NT2/D1 (cell line): ENCODE data around the gene KRTAP10-2.

ENCODE experiments used
- DNase-seq: peaks from one replicate; pipeline ENCODE4 v3.0.0-alpha.2; 2011; ENCODE audit warnings: low read depth, low spot score
- H3K27me3 ChIP-seq: 2 replicates; pipeline ENCODE4 v1.6.0; 2011; ENCODE audit warnings: mild to moderate bottlenecking; ENCODE audit not compliant: insufficient read length, insufficient read depth
- H3K36me3 ChIP-seq: 2 replicates; pipeline ENCODE4 v1.6.1; 2011; ENCODE audit warnings: mild to moderate bottlenecking, low read length, mixed read lengths; ENCODE audit not compliant: insufficient read depth, insufficient read length
- H3K4me1 ChIP-seq: 2 replicates; pipeline ENCODE4 v1.5.1; 2011; ENCODE audit not compliant: insufficient read depth, insufficient read length
- H3K4me3 ChIP-seq: 2 replicates; pipeline ENCODE4 v1.5.1; 2011; ENCODE audit warnings: low read depth; ENCODE audit not compliant: insufficient read length
- H3K9ac ChIP-seq: 2 replicates; pipeline ENCODE4 v1.6.0; 2011; ENCODE audit warnings: low read depth; ENCODE audit not compliant: insufficient read length
- H3K9me3 ChIP-seq: 2 replicates; pipeline ENCODE4 v1.5.1; 2011; ENCODE audit warnings: mild to moderate bottlenecking, low read length; ENCODE audit not compliant: insufficient read depth
- SUZ12 ChIP-seq: IDR thresholded peaks from 2 replicates; pipeline ENCODE4 v1.6.1; 2011; ENCODE audit not compliant: insufficient read length, insufficient read depth; ENCODE audit errors: extremely low read depth
- YY1 ChIP-seq: IDR thresholded peaks from 2 replicates; pipeline ENCODE4 v1.6.1; 2011; ENCODE audit not compliant: insufficient read length, insufficient read depth
- ZNF274 ChIP-seq: IDR thresholded peaks from 2 replicates; pipeline ENCODE4 v1.6.1; 2011; ENCODE audit warnings: mild to moderate bottlenecking, low read depth, low read length

The KRTAP10-2 gene

GRCh38 chr21:44502171-44502958 is 48.9 kb downstream of the KRTAP10-2 start:
- no peak for DNase-seq
- Histone ChIP-seq H3K9me3 (no peaks in the 10 kb centered on the region), H3K4me1 (peaks cover 8% of the 10 kb centered on the region), H3K9ac (no peak overlapping the region), H3K27me3 (no peaks in the 10 kb centered on the region), H3K4me3 (no peak overlapping the region), H3K36me3 (no peaks in the 10 kb centered on the region)
- TF ChIP-seq YY1: no peak
- TF ChIP-seq ZNF274: no peak
- no peak for TF ChIP-seq SUZ12
